ENCODE results near the gene KNSTRN. TPM values are rescaled to one million over a fixed set of nuclear protein-coding genes. Genes with fewer than 3 reads are reported as not detected.

The KNSTRN gene
- total RNA-seq, 4 donors from 2014 or later: 13.5 to 24.3 (median 18.9) TPM

DNA sequence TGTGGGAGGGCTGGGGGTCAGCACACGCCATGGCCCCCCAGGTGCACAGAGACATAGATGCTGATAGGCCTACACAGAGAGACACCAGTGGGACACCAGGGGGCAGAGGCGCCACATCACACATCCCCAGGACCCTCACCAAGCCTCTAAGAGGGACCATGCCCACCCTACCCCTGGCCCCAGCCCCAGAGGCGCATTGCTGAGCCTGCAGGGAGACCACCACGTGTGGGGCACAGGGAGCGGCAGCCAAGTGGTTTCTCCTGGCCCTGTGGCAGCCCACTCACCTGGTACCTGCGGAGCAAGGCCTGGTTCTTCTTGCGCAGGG lies 42.9 kb upstream of the KNSTRN start:
- H3K9me3 ChIP-seq: no peaks in the 10 kb centered on the region
- H3K27ac ChIP-seq: peak overlapping the region; percentile 86
- no peaks in the 10 kb centered on the region for H3K27me3 ChIP-seq
- peak overlapping the region; percentile 38 for H3K4me3 ChIP-seq
- TF ChIP-seq POLR2AphosphoS5 (IDR thresholded peaks at IDR 0.05): no peak
- TF ChIP-seq CTCF (IDR thresholded peaks at IDR 0.05): no peak
- no peak for TF ChIP-seq EP300 (IDR thresholded peaks at IDR 0.05)
- no peak for TF ChIP-seq POLR2A (IDR thresholded peaks at IDR 0.05)
- H3K36me3 ChIP-seq: no peaks in the 10 kb centered on the region
- peaks cover 81% of the 10 kb centered on the region for H3K4me1 ChIP-seq
- no peak for DNase-seq (ENCODE audit: low spot score in 2 of 2)
- 68% methylated on average over 3 of the region's 7 CpGs for WGBS

GRCh38 chr15:40340038-40340739 lies 42.3 kb upstream of the KNSTRN start:
- Histone ChIP-seq H3K9me3 (no peaks in the 10 kb centered on the region), H3K4me3 (peak overlapping the region; percentile 38), H3K27ac (peak overlapping the region; percentile 86), H3K36me3 (no peaks in the 10 kb centered on the region), H3K27me3 (no peaks in the 10 kb centered on the region), H3K4me1 (peaks cover 79% of the 10 kb centered on the region)
- 20% methylated on average over 1 of the region's 14 CpGs for WGBS
- no peak for DNase-seq (ENCODE audit: low spot score in 2 of 2)
- no peak for TF ChIP-seq POLR2A (IDR thresholded peaks at IDR 0.05)

DNA sequence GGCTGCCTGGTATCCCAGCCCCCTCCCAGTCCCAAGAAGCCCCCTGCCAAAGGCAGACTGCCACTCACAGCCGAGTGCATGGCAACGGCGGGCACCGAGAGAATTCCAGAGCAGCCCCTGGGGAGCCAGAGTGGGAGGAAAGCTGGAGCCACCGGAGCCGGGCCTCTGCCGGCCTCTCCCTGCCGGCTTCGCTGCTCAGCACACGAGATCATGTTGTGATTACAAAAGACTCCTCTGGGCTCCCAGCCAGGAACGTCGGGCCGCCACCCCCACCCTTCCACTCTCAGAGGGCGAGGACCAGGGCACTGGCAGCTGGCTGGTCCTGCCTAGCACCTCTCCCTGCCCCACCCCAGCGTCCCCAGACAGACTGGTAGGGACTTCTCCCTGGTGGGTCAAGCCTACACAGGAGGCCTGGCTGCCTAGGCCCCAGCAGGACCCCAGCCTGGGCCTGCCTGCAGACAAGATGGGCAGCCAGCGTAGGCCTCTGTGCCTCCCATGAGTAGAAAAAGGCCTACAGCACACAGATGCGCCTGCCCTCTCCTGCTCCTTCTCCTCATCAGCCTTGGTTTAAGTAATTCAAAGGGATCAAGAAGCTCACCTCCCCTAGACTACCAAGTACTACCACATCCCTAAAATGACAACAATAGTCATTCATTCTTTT lies 41.7 kb upstream of the KNSTRN start, which contains the start of gene CCDC9B:
CCDC9B (minus strand) TSS at position 200 of the 661 bp plus-strand sequence; CDS start at position 80, 120 bp downstream.
- peak; percentile 94 to 95 for DNase-seq (ENCODE audit: low spot score in 2 of 2)
- Histone ChIP-seq H3K27ac (peak within 1 kb of the TSS; percentile 86), H3K4me3 (peak within 1 kb of the TSS; percentile 38), H3K9me3 (no peaks in the 10 kb centered on the region), H3K27me3 (no peaks in the 10 kb centered on the region), H3K36me3 (no peaks in the 10 kb centered on the region), H3K4me1 (peaks cover 73% of the 10 kb centered on the region)
- TF ChIP-seq POLR2A (IDR thresholded peaks at IDR 0.05) (peak in 1 of 2 donors; percentile 36), EP300 (IDR thresholded peaks at IDR 0.05) (no peak), POLR2AphosphoS5 (IDR thresholded peaks at IDR 0.05) (peak in 1 of 3 donors; percentile 47)
- 13% methylated on average over 13 of the region's 17 CpGs for WGBS

GRCh38 chr15:40342416-40343320 lies 39.9 kb upstream of the KNSTRN start:
- no peak overlapping the region for H3K4me3 ChIP-seq
- no peaks in the 10 kb centered on the region for H3K36me3 ChIP-seq
- peaks cover 70% of the 10 kb centered on the region for H3K4me1 ChIP-seq
- WGBS: 64% methylated on average over 7 of the region's 7 CpGs
- TF ChIP-seq POLR2AphosphoS5 (IDR thresholded peaks at IDR 0.05) (no peak), EP300 (IDR thresholded peaks at IDR 0.05) (no peak), POLR2A (IDR thresholded peaks at IDR 0.05) (no peak), CTCF (IDR thresholded peaks at IDR 0.05) (no peak)
- DNase-seq (ENCODE audit: low spot score in 2 of 2): no peak
- H3K9me3 ChIP-seq: no peaks in the 10 kb centered on the region
- H3K27ac ChIP-seq: peak overlapping the region; percentile 22
- H3K27me3 ChIP-seq: no peaks in the 10 kb centered on the region

- H3K27me3 ChIP-seq: no peaks in the 10 kb centered on the region
- peak overlapping the region; percentile 22 for H3K27ac ChIP-seq
- no peak for DNase-seq (ENCODE audit: low spot score in 2 of 2)
- no peaks in the 10 kb centered on the region for H3K36me3 ChIP-seq
- no peak overlapping the region for H3K4me3 ChIP-seq
- H3K4me1 ChIP-seq: peaks cover 62% of the 10 kb centered on the region
- no peaks in the 10 kb centered on the region for H3K9me3 ChIP-seq
- no peak for TF ChIP-seq EP300 (IDR thresholded peaks at IDR 0.05)
- TF ChIP-seq POLR2A (IDR thresholded peaks at IDR 0.05): no peak
- no peak for TF ChIP-seq CTCF (IDR thresholded peaks at IDR 0.05)
- no peak for TF ChIP-seq POLR2AphosphoS5 (IDR thresholded peaks at IDR 0.05)
- 83% methylated on average over 10 of the region's 10 CpGs for WGBS
Observed at GRCh38 chr15:40343512-40343911, 39.0 kb upstream of the KNSTRN start.

Data from suprapubic skin (tissue), 4 donors.